ENCODE results near the gene PDCD7. TPM values are rescaled to one million over a fixed set of nuclear protein-coding genes. Genes with fewer than 3 reads are reported as not detected.
A peak's percentile ranks its signal among the peaks of the same experiment; 100 is the strongest.

The PDCD7 gene
- total RNA-seq, 1 donor from 2014 or later: 12.3 TPM

DNA sequence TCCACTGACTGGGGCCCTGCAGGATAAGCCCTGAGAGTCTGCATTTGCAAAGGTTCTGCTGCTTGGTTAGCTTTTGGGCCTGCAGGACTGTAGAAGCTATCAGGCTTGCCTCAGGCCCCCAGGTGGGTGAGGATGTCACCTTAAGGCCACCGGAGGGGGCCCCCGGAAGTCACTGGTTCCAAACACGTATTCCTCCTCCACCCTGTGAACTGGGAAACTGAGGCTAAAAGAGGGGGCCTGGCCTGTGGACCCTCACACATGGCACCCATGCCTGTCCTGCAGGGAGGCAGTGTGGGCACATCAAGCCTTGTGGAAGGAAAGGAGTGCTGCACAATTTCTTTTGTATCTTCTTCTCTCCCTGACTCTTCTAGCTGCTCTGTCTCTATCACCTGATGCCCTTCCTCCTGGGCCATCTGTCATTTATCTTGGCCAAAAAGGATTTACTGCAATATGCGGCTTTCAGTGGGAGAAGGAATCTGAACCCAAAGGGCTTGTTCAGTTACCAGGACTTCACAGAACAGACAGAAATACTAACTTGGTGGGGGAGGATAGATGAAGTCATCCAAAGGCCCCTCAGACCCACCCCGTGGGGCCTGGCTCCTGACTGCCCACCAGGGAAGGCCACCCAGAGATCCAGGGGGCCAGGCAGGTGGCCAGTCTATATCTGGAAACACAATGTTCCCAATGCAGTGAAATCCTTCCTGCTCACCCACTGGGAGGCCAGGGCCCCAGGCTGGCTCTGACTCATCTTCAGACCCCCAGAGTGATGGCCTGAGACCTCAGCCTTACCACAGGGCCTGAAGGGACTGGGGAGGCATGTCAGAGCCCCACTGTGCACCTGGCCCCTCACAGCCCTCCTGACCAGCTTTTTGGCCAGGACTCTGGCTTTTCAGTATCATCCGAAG, 36.9 kb downstream of the PDCD7 start:
- no peaks in the 10 kb centered on the region for H3K9me3 ChIP-seq (ENCODE audit: insufficient read depth, low read depth, low read length)
- peaks cover 22% of the 10 kb centered on the region for H4K20me1 ChIP-seq (ENCODE audit: insufficient read depth, low read length)
- DNase-seq (ENCODE audit: low read depth): no peak
- H3K4me1 ChIP-seq (ENCODE audit: insufficient read depth, low read length): peaks cover 9% of the 10 kb centered on the region
- H3K4me3 ChIP-seq (ENCODE audit: insufficient read depth, low read depth, low read length): no peak overlapping the region
- FAIRE-seq: no peak
- Mint-ChIP-seq H3K4me1 (ENCODE audit: low read depth, unreplicated experiment) (peaks cover 13% of the 10 kb centered on the region), H3K9me3 (ENCODE audit: unreplicated experiment) (peaks cover 4% of the 10 kb centered on the region), H3K36me3 (ENCODE audit: low read depth, unreplicated experiment) (peaks cover 39% of the 10 kb centered on the region), H3K27me3 (ENCODE audit: low read depth, unreplicated experiment) (peaks cover 17% of the 10 kb centered on the region), H3K27ac (ENCODE audit: unreplicated experiment) (no peak overlapping the region), H3K4me3 (ENCODE audit: unreplicated experiment) (no peak overlapping the region)
- peaks cover 8% of the 10 kb centered on the region for H3K36me3 ChIP-seq (ENCODE audit: insufficient read depth, low read length)
- peak overlapping the region; percentile 33 for H3K4me2 ChIP-seq (ENCODE audit: low read length)
- no peaks in the 10 kb centered on the region for H3K27me3 ChIP-seq (ENCODE audit: insufficient read depth, low read length)
- no peak overlapping the region for H3K27ac ChIP-seq (ENCODE audit: low read depth, low read length)
- no peak overlapping the region for H3K9ac ChIP-seq (ENCODE audit: low read length)
- no peaks in the 10 kb centered on the region for H3K79me2 ChIP-seq (ENCODE audit: insufficient read depth, low read length)
- no peak overlapping the region for H2AFZ ChIP-seq (ENCODE audit: low read depth, low read length)
- no peak for TF ChIP-seq EZH2 (IDR thresholded peaks at IDR 0.05; ENCODE audit: insufficient read depth, low read length)
- TF ChIP-seq, protein P1, sequence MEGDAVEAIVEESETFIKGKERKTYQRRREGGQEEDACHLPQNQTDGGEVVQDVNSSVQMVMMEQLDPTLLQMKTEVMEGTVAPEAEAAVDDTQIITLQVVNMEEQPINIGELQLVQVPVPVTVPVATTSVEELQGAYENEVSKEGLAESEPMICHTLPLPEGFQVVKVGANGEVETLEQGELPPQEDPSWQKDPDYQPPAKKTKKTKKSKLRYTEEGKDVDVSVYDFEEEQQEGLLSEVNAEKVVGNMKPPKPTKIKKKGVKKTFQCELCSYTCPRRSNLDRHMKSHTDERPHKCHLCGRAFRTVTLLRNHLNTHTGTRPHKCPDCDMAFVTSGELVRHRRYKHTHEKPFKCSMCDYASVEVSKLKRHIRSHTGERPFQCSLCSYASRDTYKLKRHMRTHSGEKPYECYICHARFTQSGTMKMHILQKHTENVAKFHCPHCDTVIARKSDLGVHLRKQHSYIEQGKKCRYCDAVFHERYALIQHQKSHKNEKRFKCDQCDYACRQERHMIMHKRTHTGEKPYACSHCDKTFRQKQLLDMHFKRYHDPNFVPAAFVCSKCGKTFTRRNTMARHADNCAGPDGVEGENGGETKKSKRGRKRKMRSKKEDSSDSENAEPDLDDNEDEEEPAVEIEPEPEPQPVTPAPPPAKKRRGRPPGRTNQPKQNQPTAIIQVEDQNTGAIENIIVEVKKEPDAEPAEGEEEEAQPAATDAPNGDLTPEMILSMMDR (IDR thresholded peaks at IDR 0.05; ENCODE audit: insufficient read depth, low read depth, low read length): no peak

GRCh38 chr15:65095747-65096104, 37.9 kb downstream of the PDCD7 start:
- Histone ChIP-seq H3K36me3 (ENCODE audit: insufficient read depth, low read length) (peaks cover 8% of the 10 kb centered on the region), H3K27me3 (ENCODE audit: insufficient read depth, low read length) (no peaks in the 10 kb centered on the region), H3K4me2 (ENCODE audit: low read length) (no peak overlapping the region), H3K4me1 (ENCODE audit: insufficient read depth, low read length) (peaks cover 9% of the 10 kb centered on the region), H3K27ac (ENCODE audit: low read depth, low read length) (no peak overlapping the region), H3K79me2 (ENCODE audit: insufficient read depth, low read length) (no peaks in the 10 kb centered on the region), H3K9ac (ENCODE audit: low read length) (no peak overlapping the region), H2AFZ (ENCODE audit: low read depth, low read length) (no peak overlapping the region), H3K4me3 (ENCODE audit: insufficient read depth, low read depth, low read length) (no peak overlapping the region), H3K9me3 (ENCODE audit: insufficient read depth, low read depth, low read length) (no peaks in the 10 kb centered on the region), H4K20me1 (ENCODE audit: insufficient read depth, low read length) (peaks cover 15% of the 10 kb centered on the region)
- FAIRE-seq (no peak), DNase-seq (ENCODE audit: low read depth) (no peak)
- TF ChIP-seq, protein P1 (IDR thresholded peaks at IDR 0.05; ENCODE audit: insufficient read depth, low read depth, low read length): no peak
- TF ChIP-seq EZH2 (IDR thresholded peaks at IDR 0.05; ENCODE audit: insufficient read depth, low read length): no peak
- Mint-ChIP-seq H3K36me3 (ENCODE audit: low read depth, unreplicated experiment) (peaks cover 34% of the 10 kb centered on the region), H3K4me3 (ENCODE audit: unreplicated experiment) (peak overlapping the region; percentile 20), H3K27ac (ENCODE audit: unreplicated experiment) (no peak overlapping the region), H3K9me3 (ENCODE audit: unreplicated experiment) (peaks cover 4% of the 10 kb centered on the region), H3K27me3 (ENCODE audit: low read depth, unreplicated experiment) (peaks cover 11% of the 10 kb centered on the region), H3K4me1 (ENCODE audit: low read depth, unreplicated experiment) (peaks cover 10% of the 10 kb centered on the region)

Data from astrocyte (in vitro differentiated cells and primary cell).